IMR-90 (cell line): Measurements from ENCODE around the gene TRIM21.

Experiments used
- CHD1 ChIP-seq: IDR thresholded peaks from 2 replicates; pipeline ENCODE4 v1.6.1; 2012; ENCODE audit warnings: low read depth, low read length, improper control_type of control experiment
- CTCF ChIP-seq: conservative IDR thresholded peaks from 2 replicates; pipeline ENCODE4 v1.5.1; 2012; ENCODE audit warnings: mild to moderate bottlenecking, low read depth, low read length, improper control_type of control experiment
- MXI1 ChIP-seq: IDR thresholded peaks from 2 replicates; pipeline ENCODE4 v1.6.1; 2012; ENCODE audit warnings: low read depth, mild to moderate bottlenecking, low read length, moderate library complexity, borderline replicate concordance
- NFE2L2 ChIP-seq: fragments of 150-350 bp; IDR thresholded peaks from 2 replicates; pipeline ENCODE4 v1.6.1; 2016; ENCODE audit warnings: low read depth, mild to moderate bottlenecking, low read length
- RAD21 ChIP-seq: IDR thresholded peaks from 2 replicates; pipeline ENCODE4 v1.6.1; 2012; ENCODE audit warnings: low read length, improper control_type of control experiment
- TF ChIP-seq, protein P1 (sequence below): fragments of 150-350 bp; IDR thresholded peaks from 2 replicates; pipeline ENCODE4 v1.6.1; 2017; ENCODE audit warnings: mild to moderate bottlenecking, antibody characterized with exemption, low read length, low read depth

GRCh38 chr11:4416306-4416705, 22.8 kb upstream of the TRIM21 start:
- TF ChIP-seq, protein P1, sequence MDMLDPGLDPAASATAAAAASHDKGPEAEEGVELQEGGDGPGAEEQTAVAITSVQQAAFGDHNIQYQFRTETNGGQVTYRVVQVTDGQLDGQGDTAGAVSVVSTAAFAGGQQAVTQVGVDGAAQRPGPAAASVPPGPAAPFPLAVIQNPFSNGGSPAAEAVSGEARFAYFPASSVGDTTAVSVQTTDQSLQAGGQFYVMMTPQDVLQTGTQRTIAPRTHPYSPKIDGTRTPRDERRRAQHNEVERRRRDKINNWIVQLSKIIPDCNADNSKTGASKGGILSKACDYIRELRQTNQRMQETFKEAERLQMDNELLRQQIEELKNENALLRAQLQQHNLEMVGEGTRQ: no peak
- TF ChIP-seq CTCF (no peak), CHD1 (no peak), NFE2L2 (no peak), MXI1 (no peak), RAD21 (no peak)
